NCI-H2196 treated with DMSO at 0.1 percent for 48 hours (cell line): ENCODE data around the gene FBXL17.

Experiments
- DNase-seq: peaks from one replicate; lab custom pipeline; 2025; ENCODE audit not compliant: unreplicated experiment; lab: John Stamatoyannopoulos, UW

FBXL17 gene

DNA sequence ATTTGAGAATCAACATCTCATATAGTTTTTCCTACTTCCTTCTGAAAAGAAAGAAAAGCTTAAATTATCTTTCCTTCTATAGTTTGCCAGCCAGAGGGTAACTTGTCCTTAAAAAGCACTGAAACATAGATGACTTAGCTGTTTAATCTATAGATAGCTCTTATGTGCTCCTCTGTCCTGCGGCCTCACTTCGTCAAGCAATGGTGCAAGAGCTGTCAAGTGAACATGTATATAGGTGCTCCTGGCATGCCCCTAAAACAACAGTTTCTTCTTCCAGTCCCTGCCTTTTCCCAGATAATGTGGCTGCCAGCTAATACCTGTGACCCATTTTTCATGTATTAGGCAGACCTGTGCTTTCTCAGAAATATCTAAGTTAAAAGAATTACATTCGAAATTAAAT is 423.5 kb downstream of the FBXL17 start:
- no peak for DNase-seq

DNA sequence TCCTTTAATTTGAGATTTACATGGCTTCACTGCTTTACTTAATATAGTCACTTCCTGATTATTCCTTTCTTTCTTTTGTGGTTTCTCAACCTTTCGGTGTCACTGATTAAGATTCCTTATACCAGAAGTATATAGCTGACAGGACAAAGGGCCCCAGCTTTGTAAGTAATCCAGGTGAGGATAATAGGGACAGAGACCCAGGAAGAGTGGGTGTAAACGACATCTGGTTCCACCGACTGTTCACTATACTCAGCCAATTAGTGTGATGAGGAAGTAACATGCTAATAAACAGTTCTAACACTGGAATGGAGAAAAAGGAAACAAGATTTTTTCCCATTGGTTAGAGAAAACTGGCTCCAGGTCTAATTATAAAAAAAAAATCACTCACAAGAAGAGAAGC is 424.8 kb downstream of the FBXL17 start:
- no peak for DNase-seq

DNA sequence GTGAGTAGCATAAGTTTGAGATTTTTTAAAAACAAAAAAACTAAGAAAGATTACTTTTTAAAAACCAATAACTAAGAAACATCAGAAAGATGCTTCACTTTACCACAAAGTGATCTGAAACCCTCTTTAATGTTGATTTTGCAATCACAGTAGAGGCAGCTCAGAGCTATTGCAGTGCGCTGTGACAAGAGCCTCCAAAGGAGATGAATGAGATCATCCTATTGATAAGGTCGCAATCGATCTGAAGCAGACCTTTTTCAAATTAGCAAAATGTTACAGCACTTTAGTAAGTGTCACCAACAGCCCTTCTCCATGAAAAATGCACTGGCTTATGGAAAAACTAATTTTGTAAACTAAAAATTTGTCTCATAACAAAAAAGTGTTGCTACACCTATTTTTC is 426.6 kb downstream of the FBXL17 start:
- no peak for DNase-seq

DNA sequence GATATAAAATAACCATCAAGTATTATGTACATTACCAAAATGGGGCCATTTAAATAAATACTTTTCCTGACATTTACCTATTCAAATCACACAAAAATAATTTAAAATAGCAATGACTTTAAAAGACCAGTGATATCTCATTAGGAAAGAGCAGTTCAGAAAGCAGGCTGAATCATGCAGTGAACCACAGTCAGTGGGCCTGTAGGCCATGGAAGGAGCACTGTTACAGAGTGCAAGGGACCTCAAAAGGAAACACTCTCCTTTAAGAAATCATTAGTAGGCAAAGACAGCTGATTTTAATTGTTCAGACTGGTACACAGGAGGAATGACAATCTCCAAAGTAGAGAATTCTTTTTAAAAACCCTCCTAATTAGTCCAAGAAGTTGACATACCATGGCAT is 427.6 kb downstream of the FBXL17 start:
- DNase-seq: no peak

DNA sequence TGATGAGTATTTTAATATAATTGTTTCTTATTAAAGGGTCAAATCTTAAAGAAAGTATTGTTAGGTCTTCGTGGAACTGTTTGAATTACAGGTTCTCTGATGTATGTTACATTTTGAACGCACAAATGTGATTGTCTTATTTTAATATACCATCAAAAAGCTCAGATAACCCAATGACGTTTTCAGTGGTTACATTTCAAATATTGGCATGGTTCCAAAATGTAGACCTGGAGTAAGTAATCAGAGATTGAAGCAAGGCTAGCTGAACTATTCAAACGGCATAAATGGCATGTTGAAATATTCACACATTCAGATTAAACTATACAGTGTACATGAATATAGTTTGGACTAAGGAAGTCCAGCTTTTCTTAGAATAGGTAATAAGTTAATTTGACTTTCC is 429.4 kb downstream of the FBXL17 start:
- no peak for DNase-seq

DNA sequence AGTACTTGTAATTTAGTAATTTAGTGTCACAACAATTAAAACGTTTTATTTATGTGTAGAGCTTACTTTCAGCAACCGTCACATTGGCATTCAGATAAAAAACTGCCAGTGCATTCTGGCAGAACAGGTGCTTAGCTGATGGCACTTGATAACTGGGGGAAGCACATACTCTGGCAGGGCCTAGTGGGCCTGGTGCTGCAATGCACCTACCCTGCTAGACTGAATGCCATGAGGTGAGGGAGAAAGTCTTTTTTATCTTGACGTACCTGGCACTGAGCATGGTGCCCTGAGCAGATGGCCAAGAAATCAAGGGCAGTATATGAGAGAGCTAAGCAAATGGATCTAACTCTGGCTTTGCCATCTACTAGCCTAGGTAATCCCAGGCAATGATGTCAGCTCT is 430.6 kb downstream of the FBXL17 start:
- DNase-seq: no peak

DNA sequence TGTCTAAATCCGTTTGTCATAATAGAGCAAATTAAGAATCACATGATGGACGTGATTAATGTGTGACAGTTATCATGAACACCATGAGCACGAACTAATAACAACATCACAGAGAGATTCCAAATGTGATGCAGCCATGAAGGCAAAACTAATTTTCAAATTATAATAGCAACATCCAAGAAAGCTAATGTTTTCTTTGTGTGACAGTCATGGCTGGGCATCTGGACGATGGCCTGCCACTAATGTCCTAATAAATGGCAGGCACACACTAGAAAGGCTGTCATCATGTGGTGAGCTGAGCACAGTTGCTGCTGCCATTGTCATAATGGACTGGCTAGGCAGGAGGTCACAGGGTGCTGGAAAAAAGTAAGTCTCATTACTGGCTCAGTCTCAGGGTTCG is 431.1 kb downstream of the FBXL17 start:
- DNase-seq: no peak

DNA sequence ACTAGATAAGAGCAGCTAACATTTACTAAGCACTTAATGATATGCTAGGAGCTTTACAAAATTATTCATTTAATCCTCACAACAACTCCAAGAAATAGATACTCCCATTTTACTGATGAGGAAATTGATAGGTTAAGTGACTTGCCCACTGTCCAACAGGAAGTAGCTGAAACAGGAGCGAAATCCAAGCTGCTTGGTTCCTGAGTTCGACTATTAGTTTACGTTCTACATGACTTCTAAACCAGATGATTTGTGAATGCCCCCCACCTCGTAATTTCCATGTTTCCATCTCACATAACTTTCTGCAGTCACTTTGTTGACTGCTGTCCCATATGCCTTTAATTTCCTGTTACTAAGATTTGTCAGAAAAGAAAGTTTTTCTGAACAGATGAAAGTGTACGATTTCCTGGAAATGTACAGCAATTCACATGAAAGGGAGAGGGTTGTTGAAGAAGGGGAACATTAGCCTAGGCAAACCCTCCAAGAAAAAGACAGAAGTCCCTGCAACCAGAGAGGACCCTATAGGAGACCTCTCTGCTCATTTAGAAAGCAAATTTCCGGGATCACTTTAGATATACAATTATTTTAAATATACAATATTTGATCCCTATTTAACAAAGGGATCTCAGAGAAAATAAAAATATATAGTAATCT is 432.1 kb downstream of the FBXL17 start:
- no peak for DNase-seq

DNA sequence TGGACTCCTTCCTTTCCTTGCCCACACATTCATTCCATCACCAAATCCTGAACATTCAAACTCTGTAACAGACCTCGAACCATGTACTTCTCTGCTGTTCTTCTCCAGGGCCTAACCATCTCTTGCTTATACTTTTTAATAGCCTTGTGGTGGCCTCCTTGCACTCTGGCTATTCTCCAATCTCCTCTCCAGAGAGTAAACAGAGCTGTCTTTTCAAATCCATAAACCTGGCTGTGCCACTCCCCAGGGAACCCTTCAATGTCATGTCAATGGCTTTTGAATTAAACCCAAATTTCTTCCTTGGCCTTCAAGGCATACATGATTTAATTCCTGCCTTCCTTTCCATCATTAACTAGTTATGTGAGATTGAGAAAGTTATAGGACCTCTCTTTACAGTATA is 433.5 kb downstream of the FBXL17 start:
- no peak for DNase-seq

DNA sequence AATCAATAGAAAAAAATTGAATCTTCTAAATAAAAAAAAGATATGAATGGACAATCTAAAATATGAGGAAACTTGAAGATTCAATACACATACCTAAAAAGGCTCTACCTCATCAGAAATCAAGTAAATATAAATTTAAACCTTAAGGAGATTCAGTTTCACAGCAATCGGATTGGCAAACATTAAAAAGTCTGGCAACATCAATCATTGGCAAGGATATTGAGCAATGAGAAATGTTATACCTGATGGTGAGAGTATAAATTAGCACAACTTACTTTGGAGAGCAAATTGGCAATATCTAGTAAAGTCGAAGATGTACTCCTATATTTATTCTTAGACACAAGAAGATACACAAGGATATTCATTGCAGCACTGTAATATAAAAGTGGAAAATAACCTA is 436.8 kb downstream of the FBXL17 start:
- DNase-seq: no peak

DNA sequence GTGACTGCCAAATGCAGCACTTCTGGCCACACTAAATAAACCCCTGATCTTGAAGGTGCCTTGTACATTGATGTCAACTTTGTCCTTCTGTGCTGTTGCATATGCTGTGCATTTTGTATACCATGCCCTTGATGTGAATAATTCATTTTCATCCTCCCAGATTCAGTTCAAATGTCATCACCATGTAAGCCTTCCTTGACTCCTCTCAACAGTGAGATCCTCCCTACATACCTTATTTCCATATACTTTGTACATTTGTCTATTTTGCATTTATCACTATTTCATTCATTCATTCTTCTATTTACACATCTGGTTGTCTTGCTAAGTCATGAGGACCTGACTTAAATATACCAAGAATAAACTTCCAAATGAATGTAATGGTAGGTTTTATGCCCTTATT is 438.0 kb downstream of the FBXL17 start:
- no peak for DNase-seq

DNA sequence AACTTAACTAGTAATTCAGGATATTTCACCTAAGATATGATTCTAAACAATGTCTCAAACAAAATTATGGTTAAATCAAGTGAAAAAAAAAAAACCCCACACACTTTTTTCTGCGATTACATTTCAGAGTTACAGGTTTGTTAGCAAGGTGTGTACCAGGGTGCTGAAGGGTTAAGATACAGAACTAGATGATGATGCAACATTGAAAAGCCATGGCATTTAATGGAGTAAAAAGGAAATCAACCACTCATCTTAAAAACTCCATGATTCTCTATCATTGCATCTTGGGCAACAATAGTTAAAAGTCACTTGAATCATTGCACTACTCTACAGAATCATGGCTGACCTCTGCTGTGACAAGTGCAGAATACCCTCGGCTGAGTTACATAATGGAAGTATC is 440.9 kb downstream of the FBXL17 start:
- no peak for DNase-seq

DNA sequence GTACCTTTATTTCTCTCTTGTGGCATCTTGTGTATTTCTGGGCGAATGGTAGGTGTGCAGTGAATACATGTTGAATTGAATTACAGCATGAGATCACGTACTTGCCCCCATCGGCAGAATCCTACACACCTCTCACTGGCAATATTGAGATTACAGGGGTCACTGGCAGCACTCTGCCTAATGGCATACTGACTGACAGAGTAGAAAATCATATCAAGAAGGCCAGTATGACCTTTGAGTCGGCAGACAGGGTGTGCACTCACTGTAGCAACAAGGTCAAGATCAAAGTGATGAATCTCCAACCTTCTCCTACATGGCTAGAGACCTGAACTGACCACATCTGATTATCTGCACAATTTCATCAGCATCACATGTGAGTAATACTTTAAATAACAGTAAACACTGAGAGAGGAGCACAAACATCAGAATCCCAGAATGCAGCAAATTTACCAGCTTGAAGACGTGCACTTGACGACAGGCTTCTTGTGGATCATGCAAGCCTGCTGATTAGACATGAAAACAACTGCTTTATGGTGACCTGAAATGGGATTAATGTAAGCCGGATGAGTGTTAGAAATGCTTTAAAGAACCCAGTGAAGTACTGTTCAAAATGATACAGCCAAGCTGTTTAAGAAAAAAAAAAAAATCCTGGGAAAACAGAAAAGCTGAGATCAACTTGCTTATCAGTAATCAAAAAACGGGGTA is 444.1 kb downstream of the FBXL17 start:
- DNase-seq: no peak

DNA sequence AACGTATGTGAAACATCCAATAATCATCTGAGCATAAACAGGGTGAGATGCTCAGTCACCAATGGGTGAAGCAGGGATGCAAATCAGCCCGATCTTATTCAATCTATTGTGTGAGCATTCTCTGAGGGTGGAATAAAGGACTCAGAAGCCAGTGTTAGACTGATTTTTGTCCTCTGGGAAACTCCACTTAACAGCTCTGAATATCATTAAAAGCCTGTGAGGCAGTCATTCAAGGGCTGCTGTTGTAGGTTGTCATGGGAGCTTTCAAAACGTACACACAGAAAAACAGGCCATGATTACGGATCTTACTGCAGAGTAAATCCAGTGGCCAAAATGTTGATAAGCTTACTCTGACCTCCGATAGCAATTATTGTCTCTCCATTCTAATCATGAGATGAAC is 444.7 kb downstream of the FBXL17 start:
- no peak for DNase-seq

DNA sequence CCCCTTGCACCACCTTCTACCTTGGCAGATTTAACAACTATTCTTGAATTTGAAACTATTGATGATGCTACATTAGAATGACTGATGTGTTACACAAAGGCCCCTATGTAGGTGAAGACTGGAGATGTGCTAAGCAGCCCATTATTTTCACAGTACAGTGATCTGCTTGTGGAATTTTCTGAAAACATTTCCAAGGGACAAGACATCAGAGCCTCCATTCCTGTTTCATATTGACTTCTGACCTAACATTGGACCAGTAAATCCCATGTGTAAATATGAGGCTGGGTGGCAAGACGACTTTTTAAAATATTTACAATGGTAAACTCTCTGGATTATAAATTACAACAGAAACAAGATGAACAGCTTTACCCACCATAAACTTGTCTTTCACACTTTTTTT is 445.4 kb downstream of the FBXL17 start:
- no peak for DNase-seq

DNA sequence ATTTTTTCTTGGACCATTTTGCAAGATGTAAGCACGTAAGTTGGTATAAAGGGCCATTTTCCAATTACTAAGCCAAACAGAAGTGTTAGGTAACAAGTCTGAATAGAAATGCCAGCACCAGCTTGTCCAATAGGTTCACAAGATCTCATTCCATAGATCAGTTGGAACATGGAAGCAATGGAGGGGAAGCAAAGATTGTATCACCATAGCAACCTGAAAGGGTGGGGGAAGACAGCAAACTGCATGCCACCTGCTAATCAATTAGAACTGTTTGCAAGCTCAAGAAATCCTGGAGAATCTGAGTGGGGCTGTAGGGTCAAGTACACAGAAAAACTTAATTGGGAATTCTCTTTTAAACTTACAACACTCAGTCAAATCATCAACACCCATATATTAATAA is 446.3 kb downstream of the FBXL17 start:
- no peak for DNase-seq

DNA sequence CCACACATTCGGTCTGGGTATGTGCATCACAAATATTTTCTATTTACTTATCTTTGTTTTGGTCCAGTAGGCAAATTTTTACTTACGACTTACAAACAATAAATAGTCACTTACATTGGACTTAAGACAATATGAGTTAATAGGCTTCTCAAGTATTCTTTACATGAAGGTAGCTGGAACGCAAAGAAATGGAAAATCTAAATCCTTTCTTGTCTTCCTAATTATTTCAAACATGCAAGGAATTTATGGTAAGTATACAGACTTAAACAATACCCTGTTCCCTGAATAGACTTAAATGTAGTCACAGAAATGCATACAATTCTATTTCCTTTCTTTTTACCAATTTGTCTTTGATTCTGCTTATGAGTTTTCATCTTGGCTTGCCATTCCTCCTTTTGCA is 448.6 kb downstream of the FBXL17 start:
- no peak for DNase-seq

DNA sequence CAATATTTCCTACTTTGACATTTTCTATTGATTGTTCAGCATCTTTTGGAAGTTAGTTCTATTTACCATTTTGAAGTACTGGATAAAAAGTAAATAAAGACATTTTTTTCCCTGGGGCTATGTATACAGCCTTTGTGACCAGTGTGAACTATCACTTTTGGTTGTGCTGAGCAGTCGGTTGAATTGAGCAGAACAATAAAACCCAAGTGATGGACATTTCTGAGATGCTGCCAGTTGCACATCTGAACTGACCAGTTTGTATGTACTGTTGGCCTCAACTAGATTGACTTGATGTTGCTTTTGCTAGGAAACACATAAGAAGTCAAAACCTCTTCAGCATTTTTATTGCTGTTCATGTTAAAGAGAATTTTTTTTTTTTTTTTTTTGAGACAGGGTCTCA is 451.0 kb downstream of the FBXL17 start:
- no peak for DNase-seq

DNA sequence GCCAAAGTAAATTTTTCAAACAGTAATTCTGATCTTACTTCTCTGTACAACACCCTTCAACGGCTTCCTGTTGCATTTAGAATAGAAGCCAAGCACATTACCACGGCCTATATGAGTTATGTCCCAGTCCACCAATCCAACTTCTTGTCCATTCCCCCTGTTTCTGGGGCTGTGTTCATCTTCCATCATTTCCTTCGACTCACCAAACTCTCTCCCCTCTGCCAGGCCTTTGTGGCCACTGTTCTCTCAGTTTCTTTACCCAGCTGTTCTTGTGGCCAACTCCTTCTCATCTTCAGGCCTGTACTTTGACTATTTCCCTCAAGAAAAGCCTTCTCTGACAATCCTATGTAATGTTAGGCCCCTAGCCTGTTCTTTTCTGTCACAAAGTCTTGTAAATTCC is 451.8 kb downstream of the FBXL17 start:
- no peak for DNase-seq

DNA sequence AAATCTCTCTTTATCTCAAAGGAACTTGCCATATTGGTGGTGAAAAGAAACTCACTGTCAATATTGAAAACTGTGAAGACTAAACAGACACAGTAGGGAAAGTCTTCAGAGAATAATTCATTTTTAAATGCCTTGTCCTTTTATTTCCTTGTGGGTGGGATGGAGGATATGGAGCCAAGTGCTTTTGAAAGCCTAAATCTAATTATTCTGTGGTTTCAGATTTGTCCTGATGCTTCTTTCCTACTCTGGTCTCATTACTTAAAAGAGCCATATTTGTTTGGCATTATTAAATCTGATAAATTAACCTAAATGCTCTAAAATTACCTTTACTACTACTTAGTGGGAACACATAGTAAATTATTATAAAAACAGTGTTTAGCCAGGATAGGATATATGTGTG is 452.8 kb downstream of the FBXL17 start:
- DNase-seq: no peak

DNA sequence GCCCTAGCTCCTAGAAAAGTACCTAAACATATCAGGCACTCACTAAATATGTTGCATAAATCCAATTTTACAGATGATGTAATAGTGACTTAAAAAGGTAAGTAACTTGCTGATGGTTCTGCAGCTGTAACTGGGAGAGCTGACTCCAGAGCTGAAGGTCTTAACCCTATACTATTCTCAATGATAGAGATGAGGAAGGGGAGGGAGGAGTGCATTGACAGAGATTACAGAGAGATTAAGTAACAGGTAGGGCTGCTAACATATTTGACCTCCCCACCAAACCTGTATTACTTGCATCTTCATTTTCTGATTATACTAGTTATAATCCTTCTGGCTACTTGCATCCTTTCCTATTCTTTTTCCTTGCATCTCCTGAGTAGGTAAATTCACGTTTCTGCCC is 455.8 kb downstream of the FBXL17 start:
- DNase-seq: no peak

DNA sequence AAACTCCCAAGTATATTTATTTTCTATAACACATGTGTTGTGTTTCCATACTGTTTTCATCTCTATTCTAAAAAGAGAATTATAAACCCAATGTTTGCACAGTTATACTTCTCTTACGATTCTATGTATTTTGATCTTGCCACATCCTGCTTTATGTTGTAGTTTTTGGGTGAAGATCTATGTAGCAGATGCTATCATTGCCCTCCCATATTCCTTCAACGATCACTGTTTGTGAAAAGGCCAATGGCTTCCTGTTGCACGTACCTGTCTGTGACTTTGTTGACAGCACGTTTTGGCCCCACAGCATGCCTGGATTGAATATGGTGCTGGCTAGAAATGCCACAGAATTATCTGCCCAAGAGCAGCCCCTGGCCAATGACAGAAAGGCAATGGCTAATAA is 456.7 kb downstream of the FBXL17 start:
- DNase-seq: no peak

DNA sequence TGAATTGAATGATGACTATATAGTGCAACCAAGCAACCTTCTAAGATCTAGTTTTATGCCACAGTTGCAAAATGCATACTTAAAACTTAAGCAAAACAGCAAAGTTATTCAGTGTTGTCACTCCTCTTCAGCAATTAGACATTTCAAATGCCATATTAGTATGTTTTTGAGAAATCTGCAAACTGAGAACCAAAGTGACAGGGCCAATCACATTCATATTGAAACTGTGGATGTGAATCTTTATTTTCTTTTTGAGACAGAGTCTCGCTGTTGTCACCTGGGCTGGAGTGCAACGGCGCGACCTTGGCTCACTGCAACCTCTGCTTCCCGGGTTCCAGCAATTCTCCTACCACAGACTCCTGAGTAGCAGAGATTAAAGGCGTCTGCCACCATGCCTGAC is 461.9 kb downstream of the FBXL17 start:
- DNase-seq: no peak
